Activated naive CD4-positive, alpha-beta T cell treated with anti-CD3 and anti-CD28 coated beads, Interleukin-2, amount 50 U/mL, for 16 hours (primary cell): ENCODE data around the gene GALNTL6.

Experiments used
- DNase-seq: peaks from one replicate; pipeline ENCODE4 v3.0.0-alpha.2; 2020

The GALNTL6 gene

DNA sequence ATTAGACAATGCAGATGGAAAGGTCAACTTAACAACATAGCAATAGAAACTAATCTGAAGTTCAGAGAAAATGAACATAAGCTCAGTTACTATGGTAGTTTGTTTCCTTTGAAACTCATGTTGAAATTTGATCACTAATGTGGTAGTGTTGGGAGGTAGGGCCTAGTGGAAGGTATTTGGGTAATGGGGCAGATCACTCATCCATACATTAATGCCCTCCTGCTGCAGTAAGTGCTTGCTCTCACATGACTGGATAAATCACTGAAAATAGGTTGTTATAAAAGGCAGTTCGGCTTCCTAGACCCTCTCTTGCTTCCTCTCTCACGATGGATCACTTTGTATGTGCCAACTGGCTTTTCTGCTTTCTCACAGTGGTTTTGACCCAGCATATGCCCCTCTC is 788.0 kb downstream of the GALNTL6 start:
- DNase-seq: no peak

DNA sequence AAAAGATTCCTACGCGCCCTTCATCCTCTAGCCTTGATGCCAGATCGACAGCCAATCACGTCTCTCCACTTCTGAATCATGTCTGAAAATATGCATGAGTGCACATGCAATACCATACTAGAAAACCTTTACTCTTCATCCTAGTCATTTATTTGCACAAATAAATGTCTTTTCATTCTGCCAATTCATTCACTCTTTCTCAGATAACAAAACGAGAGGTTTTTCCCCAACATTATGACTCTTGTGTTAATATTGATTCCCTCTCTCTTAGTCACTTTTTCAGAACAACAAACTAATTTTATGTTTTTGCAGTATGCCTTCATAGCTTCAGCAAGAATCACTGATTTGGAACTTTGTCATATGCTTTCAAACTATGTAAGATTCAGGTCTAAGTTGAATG is 806.0 kb downstream of the GALNTL6 start:
- DNase-seq: no peak

- DNase-seq: no peak
These were observed 806.6 kb downstream of the GALNTL6 start for GRCh38 chr4:172619798-172620197.

GRCh38 chr4:172628263-172628662 is 815.1 kb downstream of the GALNTL6 start:
- no peak for DNase-seq

GRCh38 chr4:172630280-172630679 is 817.1 kb downstream of the GALNTL6 start:
- no peak for DNase-seq

- DNase-seq: no peak
These were observed 818.6 kb downstream of the GALNTL6 start for GRCh38 chr4:172631832-172632231.

- no peak for DNase-seq
These were observed 835.3 kb downstream of the GALNTL6 start for GRCh38 chr4:172648471-172648870.

- DNase-seq: no peak
These were observed 835.9 kb downstream of the GALNTL6 start for GRCh38 chr4:172649143-172649542.

DNA sequence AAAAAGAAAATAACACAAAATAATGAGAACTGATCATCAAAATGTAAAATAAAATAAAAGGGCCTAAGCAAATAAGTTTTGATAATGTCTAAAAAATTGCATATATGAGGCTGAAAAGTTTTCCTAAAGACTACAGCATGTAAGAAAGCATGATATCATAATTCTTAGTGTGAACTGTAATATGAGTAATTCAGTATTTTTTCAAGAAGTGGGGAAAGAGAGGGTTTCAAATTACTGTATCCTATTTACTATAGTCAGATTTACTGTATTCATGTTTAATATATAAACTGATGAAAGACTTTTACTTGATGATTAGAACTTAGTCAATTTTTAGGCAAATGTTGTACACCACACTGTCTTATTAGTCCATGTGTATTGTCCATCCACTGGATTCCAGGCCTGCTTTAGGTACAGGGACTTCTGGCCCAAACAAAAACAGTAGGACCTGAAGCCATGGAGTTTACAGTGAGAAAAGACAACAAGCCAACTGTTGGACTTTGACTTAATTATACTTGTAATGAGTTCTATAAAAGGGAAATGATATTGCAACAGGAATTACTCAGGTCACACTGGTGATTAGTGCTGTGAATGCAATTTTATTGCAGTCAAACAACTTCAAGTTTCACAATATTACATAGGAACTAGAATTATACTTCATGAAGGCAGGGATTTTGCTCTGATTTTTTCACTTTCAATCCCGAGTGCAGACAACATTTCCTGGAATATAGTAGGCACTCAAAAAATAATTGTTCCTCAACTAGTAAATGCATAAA is 837.7 kb downstream of the GALNTL6 start:
- DNase-seq: no peak

- no peak for DNase-seq
These were observed 838.8 kb downstream of the GALNTL6 start for GRCh38 chr4:172651961-172652360.

GRCh38 chr4:172652369-172652768 is 839.2 kb downstream of the GALNTL6 start:
- DNase-seq: no peak

DNA sequence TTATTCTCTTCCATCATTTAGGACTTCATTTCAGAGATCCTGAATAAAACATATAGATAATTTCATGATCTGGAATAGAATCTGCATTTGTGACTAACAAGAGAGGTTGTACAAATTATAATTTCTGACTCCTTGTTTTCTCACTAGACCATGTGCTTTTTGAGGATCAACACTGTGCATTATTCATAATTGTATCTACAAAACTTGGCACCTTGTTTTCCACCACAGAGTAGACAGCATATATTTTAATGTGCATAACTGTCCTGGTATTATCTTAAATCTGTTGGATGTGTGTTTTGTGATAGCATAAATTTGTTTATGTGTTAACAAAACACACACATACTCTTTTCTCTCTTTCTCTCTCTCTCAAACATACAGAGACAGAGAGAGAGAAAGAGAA is 840.5 kb downstream of the GALNTL6 start:
- no peak for DNase-seq

DNA sequence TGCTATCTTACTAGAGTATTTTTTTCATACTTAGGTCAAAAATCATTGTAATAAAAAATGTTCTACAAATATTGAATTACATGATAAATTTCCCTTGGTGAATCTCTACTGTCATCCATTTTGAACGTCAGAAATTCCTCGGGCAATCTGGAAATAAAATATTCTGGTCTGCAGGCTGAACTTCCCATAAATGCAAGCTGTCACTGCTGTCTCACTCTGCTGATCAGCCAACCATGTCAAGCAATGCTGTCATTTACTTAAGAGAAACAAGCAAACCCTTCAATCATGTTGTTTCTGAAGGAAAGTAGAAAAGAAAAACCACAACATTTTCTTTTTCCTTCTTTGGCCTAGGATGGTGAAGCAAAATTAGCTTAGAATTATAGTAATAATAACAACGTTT is 841.3 kb downstream of the GALNTL6 start:
- no peak for DNase-seq

DNA sequence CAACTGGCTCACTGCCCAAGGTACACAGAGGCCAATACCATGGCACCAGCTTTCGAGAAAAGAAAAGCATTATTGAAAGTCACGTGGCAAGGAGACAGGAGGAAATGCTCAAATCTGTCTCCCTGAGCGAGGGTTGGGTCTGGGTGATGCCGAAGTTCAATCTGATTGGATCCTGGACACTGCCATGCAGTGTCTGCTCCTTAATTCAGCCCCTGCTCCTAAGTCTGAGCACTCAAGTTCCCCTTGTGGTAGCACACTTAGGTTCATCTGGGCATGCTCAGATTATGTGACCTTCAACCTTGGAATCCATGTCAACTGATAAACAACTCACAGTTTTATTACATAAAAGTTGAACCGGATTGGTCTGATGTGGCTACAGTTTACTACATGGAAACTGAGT is 842.9 kb downstream of the GALNTL6 start:
- no peak for DNase-seq

GRCh38 chr4:172657081-172657480 is 843.9 kb downstream of the GALNTL6 start:
- no peak for DNase-seq

GRCh38 chr4:172660251-172660650 is 847.0 kb downstream of the GALNTL6 start:
- no peak for DNase-seq

DNA sequence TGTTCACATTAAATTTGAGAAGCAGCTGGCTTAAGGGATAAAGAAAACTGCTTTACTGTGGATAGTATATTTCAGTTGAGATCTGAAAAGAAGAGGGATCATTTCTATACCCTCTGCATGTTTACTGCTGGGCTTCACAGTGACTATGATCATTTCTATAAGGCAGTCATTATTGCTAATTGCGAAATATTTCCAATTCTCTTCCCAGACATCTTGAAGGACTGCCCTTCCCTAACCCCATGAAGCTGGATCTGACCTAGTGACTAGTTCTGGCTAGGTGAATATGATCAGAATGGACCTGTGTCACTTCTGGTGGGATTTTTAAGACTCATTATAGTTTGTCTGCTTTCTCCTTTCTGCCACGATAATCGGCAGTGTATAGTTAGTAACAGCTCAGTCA is 848.9 kb downstream of the GALNTL6 start:
- DNase-seq: no peak

DNA sequence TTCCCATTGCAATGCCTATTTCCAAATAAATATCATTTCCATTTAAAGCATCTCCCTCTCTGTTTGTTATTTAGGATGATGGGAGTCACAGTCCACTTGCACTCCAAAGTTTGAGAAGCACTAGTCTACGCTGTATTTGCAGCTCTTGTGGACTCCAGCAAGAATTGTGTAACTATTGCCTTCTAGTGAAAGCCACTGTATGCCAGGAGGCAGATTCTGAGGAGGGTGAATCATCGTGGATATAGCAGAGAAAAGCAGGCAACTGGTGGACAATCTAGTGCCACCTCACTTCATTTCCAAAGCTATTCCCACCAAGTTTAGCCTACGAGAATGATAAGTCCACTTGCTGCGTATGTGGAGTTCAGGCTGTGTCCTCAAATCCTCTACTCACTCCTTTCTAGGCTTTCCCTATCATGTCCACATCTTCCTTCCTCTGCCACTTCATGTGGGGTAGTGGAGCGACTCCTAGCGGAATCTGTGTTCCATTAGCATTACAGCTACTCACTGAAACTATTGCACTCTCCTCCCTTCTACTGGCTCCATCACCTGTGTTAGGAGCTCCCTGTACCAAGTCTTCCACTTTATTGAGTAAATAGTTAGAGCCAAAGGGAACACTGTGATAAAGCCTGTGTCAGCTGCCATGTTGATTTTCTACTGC is 853.6 kb downstream of the GALNTL6 start:
- no peak for DNase-seq

GRCh38 chr4:172674811-172675210 is 861.6 kb downstream of the GALNTL6 start:
- no peak for DNase-seq

GRCh38 chr4:172675232-172675631 is 862.0 kb downstream of the GALNTL6 start:
- no peak for DNase-seq

- DNase-seq: no peak
These were observed 867.5 kb downstream of the GALNTL6 start for GRCh38 chr4:172680691-172681090.

DNA sequence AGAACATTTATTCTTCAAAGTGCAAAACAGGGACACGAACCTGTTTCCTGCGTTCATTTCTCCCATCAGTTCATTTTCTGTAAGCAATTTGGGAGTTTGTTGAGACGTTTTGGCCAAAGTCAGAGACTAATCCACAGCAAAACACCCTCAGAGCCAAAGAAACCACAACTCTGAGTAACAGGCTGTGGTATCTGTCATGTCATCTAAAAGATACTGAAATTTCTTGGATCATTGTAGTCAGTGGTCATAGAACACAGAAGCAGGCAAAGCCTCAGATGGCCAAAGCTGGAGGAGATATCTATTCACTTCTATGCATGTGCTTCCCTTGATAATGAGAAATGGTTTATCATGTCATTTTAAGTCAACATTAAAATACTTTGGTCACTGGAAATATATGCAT is 869.8 kb downstream of the GALNTL6 start:
- DNase-seq: no peak

DNA sequence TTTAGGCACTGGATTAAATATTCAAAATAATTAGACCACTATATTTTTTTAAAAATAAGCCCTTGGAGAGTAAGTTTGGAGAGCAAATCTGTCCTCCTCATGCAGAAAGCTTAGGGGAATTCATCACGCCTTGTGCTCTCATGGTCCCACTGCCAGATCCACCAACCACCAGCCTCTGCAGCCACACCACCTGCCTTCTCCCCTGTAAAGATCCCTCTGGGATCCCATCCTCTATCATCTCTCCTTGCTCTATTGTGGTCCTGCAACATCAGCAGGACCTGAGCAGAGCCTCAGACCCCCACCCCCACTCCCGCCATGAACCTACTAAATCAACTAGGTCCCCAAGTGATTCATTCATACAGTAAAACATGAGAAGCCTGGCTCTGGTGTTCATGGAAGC is 872.8 kb downstream of the GALNTL6 start:
- DNase-seq: no peak

GRCh38 chr4:172688534-172688933 is 875.3 kb downstream of the GALNTL6 start:
- no peak for DNase-seq

- no peak for DNase-seq
These were observed 878.3 kb downstream of the GALNTL6 start for GRCh38 chr4:172691552-172691951.
